Tibial nerve (tissue), 4 donors: ENCODE measurements around the gene GRIN1.

Experiments used
- EP300 ChIP-seq, 2 donors: sonication (generic); formaldehyde crosslinking; IDR thresholded peaks; one replicate each; pipeline ENCODE4 v1.6.1; 2017; ENCODE audit warnings: antibody characterized with exemption in 2 of 2, mild to moderate bottlenecking in 1 of 2
- POLR2A ChIP-seq, 2 donors: fragments of 450-650 bp; IDR thresholded peaks; one replicate each; pipeline ENCODE4 v1.6.1; 2017; ENCODE audit warnings: antibody characterized with exemption in 2 of 2, mild to moderate bottlenecking in 2 of 2, moderate library complexity in 2 of 2
- TF ChIP-seq, protein P1 (sequence below), 5 experiments: fragments of 200-600 bp in 3 of 5; fragments of 450-650 bp in 2 of 5; sonication (generic) in 3 of 5; IDR thresholded peaks; one replicate each; pipeline ENCODE4 v1.5.1; 2016 to 2019; ENCODE audit warnings: antibody characterized with exemption in 5 of 5, mild to moderate bottlenecking in 3 of 5, moderate library complexity in 2 of 5

DNA sequence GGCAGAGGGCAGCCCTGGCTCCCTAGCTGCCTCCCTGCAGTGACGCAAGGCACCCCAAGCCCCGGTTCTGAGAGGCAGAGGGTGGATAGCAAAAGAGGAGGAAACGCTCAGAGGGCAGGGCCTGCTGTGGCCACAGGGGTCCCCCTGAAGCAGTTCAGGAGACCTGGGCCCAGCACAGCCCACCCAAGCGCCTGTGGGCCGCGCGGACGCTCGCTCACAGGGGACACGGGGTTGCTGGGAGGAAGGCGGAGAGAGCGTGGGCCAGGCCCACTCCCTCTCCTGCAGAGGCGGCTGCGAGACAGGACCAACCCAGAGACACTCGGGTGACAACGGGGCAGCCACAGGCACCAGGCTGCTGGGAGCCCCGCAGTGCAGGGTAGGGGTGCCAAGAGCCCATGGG, 40.8 kb downstream of the GRIN1 start:
- TF ChIP-seq, protein P1, sequence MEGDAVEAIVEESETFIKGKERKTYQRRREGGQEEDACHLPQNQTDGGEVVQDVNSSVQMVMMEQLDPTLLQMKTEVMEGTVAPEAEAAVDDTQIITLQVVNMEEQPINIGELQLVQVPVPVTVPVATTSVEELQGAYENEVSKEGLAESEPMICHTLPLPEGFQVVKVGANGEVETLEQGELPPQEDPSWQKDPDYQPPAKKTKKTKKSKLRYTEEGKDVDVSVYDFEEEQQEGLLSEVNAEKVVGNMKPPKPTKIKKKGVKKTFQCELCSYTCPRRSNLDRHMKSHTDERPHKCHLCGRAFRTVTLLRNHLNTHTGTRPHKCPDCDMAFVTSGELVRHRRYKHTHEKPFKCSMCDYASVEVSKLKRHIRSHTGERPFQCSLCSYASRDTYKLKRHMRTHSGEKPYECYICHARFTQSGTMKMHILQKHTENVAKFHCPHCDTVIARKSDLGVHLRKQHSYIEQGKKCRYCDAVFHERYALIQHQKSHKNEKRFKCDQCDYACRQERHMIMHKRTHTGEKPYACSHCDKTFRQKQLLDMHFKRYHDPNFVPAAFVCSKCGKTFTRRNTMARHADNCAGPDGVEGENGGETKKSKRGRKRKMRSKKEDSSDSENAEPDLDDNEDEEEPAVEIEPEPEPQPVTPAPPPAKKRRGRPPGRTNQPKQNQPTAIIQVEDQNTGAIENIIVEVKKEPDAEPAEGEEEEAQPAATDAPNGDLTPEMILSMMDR (IDR thresholded peaks at IDR 0.05), result no peak
- TF ChIP-seq POLR2A (IDR thresholded peaks at IDR 0.05) (no peak), EP300 (IDR thresholded peaks at IDR 0.05) (no peak)
